ENCODE data around the gene UIMC1.

DNA sequence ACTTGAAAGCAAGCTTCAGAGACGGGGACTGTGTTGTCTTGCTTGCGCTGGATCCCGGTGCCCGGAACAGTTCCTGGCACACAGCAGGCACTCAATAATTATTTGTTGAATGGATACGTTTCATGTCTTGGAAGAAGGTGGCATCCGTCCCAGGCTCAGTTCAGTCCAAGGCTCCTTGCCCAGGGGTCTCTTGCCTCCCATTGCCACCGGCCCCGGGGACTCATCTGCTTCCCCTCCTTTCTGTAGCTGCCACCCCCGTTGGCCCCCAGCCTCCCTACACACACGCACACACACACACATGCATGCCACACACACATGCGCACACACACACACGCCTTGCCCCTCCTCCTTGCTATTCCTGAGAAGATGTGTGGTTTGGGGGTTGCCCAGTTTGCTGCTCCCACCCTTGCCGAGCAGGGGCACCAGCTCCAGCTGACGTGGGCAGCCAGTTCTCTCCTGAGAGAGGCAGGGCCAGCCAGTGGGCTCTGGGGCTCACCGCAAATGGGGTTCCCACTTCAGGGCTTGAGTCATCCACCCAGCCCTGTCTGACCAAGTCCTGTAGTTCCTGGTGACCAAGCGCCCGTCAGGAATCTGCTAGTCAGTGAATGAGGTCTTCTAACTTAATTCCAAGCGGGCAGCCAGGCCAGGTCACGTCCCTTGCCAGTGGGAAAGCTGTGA lies 149.2 kb downstream of the UIMC1 start:
- TF ChIP-seq POLR2A (IDR thresholded peaks at IDR 0.05), result no peak
- TF ChIP-seq, protein P1, sequence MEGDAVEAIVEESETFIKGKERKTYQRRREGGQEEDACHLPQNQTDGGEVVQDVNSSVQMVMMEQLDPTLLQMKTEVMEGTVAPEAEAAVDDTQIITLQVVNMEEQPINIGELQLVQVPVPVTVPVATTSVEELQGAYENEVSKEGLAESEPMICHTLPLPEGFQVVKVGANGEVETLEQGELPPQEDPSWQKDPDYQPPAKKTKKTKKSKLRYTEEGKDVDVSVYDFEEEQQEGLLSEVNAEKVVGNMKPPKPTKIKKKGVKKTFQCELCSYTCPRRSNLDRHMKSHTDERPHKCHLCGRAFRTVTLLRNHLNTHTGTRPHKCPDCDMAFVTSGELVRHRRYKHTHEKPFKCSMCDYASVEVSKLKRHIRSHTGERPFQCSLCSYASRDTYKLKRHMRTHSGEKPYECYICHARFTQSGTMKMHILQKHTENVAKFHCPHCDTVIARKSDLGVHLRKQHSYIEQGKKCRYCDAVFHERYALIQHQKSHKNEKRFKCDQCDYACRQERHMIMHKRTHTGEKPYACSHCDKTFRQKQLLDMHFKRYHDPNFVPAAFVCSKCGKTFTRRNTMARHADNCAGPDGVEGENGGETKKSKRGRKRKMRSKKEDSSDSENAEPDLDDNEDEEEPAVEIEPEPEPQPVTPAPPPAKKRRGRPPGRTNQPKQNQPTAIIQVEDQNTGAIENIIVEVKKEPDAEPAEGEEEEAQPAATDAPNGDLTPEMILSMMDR (IDR thresholded peaks at IDR 0.05), result no peak

Measured in right lobe of liver (tissue), 4 donors.